K562 (cell line): ENCODE results near the gene STARD6. TPM values are rescaled to one million over a fixed set of nuclear protein-coding genes. Genes with fewer than 3 reads are reported as not detected.

Experiments
- ATAC-seq: fragments of 200-7000 bp; cut with Tn5 transposase; 3 replicates; pipeline ENCODE4 v1.9.1; 2020; ENCODE audit warnings: moderate library complexity
- BruUV-seq: library from RNA; stranded (reverse); fragments of 400-500 nt; replicated peaks from 2 replicates; lab custom pipeline; 2021; lab: Mats Ljungman, UMichigan
- CTCF ChIA-PET: fragments of 300-600 bp; formaldehyde crosslinking; extraction: SDS; loops from one replicate; lab custom pipeline; 2021; ENCODE audit warnings: low intra/inter-chr PET ratio; lab: Yijun Ruan, JAX
- POLR2A ChIA-PET: fragments of 300-600, 350-650 bp; sonication (Branson Sonifier 250); formaldehyde crosslinking; extraction: SDS; loops from one replicate; lab custom pipeline; 2021; ENCODE audit warnings: antibody characterized with exemption, inconsistent platforms; lab: Yijun Ruan, JAX
- DNase-seq, 4 experiments: peaks; one replicate each; pipeline versions ENCODE4 v3.0.0 to v3.0.0-alpha.2; 2011 to 2018; ENCODE audit warnings: low spot score in 3 of 4, mixed read lengths in 3 of 4; ENCODE audit errors: extremely low read depth in 1 of 4
- FAIRE-seq: peaks from 2 replicates; lab custom pipeline; 2011; peaks lifted over from hg19 to GRCh38; lab: Jason Lieb, UNC
- H2AFZ ChIP-seq: 2 replicates; pipeline ENCODE4 v1.6.0; 2011; ENCODE audit warnings: low read depth, low read length, control low read depth, inconsistent platforms
- H3K27ac ChIP-seq: fragments of 200-600 bp; 3 replicates; pipeline ENCODE4 v1.8.0; 2011; ENCODE audit warnings: low read depth, mild to moderate bottlenecking, control low read depth, inconsistent platforms, low read length, moderate library complexity, mixed read lengths; ENCODE audit errors: extremely low read depth
- H3K27me3 ChIP-seq, 2 experiments: fragments of 300-600 bp in 1 of 2; 2 replicates in 1 of 2; 3 replicates in 1 of 2; pipeline versions ENCODE4 v1.6.0 to v1.8.0; 2011; ENCODE audit warnings: inconsistent platforms in 2 of 2, low read length in 2 of 2, mild to moderate bottlenecking in 1 of 2, mixed read lengths in 1 of 2, moderate library complexity in 1 of 2; ENCODE audit not compliant: control insufficient read depth in 2 of 2, insufficient read depth in 2 of 2
- H3K36me3 ChIP-seq: fragments of 300-600 bp; 3 replicates; pipeline ENCODE4 v1.8.0; 2011; ENCODE audit warnings: mild to moderate bottlenecking, low read length, inconsistent platforms; ENCODE audit not compliant: control insufficient read depth, insufficient read depth
- H3K4me1 ChIP-seq, 2 experiments: fragments of 200-600 bp in 1 of 2; replicated peaks in 1 of 2; 2 replicates in 1 of 2; 3 replicates in 1 of 2; pipeline versions ENCODE4 v1.5.1 to v1.8.0; 2011; ENCODE audit warnings: inconsistent platforms in 2 of 2, low read length in 2 of 2, mild to moderate bottlenecking in 1 of 2, mixed read lengths in 1 of 2, moderate library complexity in 1 of 2; ENCODE audit not compliant: control insufficient read depth in 2 of 2, insufficient read depth in 2 of 2
- H3K4me2 ChIP-seq: 2 replicates; pipeline ENCODE4 v1.6.1; 2011; ENCODE audit warnings: low read length, control low read depth, inconsistent platforms, mixed read lengths; ENCODE audit not compliant: insufficient read depth
- H3K4me3 ChIP-seq: fragments of 200-600 bp; sonication (generic), shearing (Covaris generic); 2 replicates; pipeline ENCODE4 v1.5.1; 2016; ENCODE audit warnings: control low read depth, inconsistent platforms
- H3K79me2 ChIP-seq: fragments of 200-600 bp; 3 replicates; pipeline ENCODE4 v1.8.0; 2011; ENCODE audit warnings: low read length, inconsistent platforms; ENCODE audit not compliant: control insufficient read depth, insufficient read depth
- H3K9ac ChIP-seq, 2 experiments: 2 replicates each; pipeline versions ENCODE4 v1.6.0 to v1.6.1; 2011; ENCODE audit warnings: low read depth in 2 of 2, low read length in 2 of 2, control low read depth in 1 of 2, inconsistent platforms in 1 of 2, mild to moderate bottlenecking in 1 of 2, mixed read lengths in 1 of 2; ENCODE audit not compliant: insufficient read depth in 1 of 2
- H3K9me1 ChIP-seq: one replicate; pipeline ENCODE4 v1.6.0; 2011; ENCODE audit warnings: inconsistent platforms, mild to moderate bottlenecking, low read length, moderate library complexity; ENCODE audit not compliant: control insufficient read depth, insufficient read depth
- H3K9me3 ChIP-seq: replicated peaks from 2 replicates; pipeline ENCODE4 v1.5.1; 2011; ENCODE audit warnings: low read depth, low read length, inconsistent platforms; ENCODE audit not compliant: control insufficient read depth, insufficient read depth
- H4K20me1 ChIP-seq: replicated peaks from 2 replicates; pipeline ENCODE4 v1.6.1; 2011; ENCODE audit warnings: low read length, inconsistent platforms, mixed read lengths; ENCODE audit not compliant: control insufficient read depth, insufficient read depth
- ARNT ChIP-seq, 2 experiments: fragments of 450-650 bp; IDR thresholded peaks; 2 replicates each; pipeline ENCODE4 v1.6.1; 2016; ENCODE audit warnings: mild to moderate bottlenecking in 1 of 2
- ELF4 ChIP-seq: fragments of 450-650 bp; formaldehyde crosslinking; IDR thresholded peaks from 2 replicates; pipeline ENCODE4 v1.4.0; 2022; ENCODE audit warnings: missing genetic modification characterization
- KDM4B ChIP-seq, 2 experiments: fragments of 450-650 bp in 1 of 2; sonication (generic) in 1 of 2; IDR thresholded peaks; 2 replicates each; pipeline ENCODE4 v1.6.1; 2016 to 2017; ENCODE audit warnings: borderline replicate concordance in 2 of 2, antibody characterized with exemption in 1 of 2, low read depth in 1 of 2, mild to moderate bottlenecking in 1 of 2
- MTA1 ChIP-seq: fragments of 450-650 bp; IDR thresholded peaks from 2 replicates; pipeline ENCODE4 v1.6.1; 2017; ENCODE audit warnings: borderline replicate concordance
- NFIC ChIP-seq: fragments of 450-650 bp; IDR thresholded peaks from 2 replicates; pipeline ENCODE4 v1.6.1; 2017; ENCODE audit warnings: mild to moderate bottlenecking, inconsistent platforms
- NFRKB ChIP-seq: fragments of 450-650 bp; IDR thresholded peaks from 2 replicates; pipeline ENCODE4 v1.6.1; 2016; ENCODE audit warnings: low read depth
- PHTF2 ChIP-seq: fragments of 250-450 bp; sonication (Bioruptor Pico); IDR thresholded peaks from 2 replicates; pipeline ENCODE4 v1.5.0; 2021; ENCODE audit warnings: mild to moderate bottlenecking
- RBM17 ChIP-seq: fragments of 200-400 bp; formaldehyde crosslinking; IDR thresholded peaks from 2 replicates; pipeline ENCODE4 v1.6.1; 2017; ENCODE audit warnings: low read depth, mild to moderate bottlenecking, low read length, borderline replicate concordance
- SMAD4 ChIP-seq: fragments of 250-450 bp; sonication (Bioruptor Pico); conservative IDR thresholded peaks from 2 replicates; pipeline ENCODE4 v1.8.0; 2021; ENCODE audit warnings: inconsistent platforms, mild to moderate bottlenecking, moderate library complexity
- TAF1 ChIP-seq: IDR thresholded peaks from 2 replicates; pipeline ENCODE4 v1.6.1; 2011; ENCODE audit warnings: mild to moderate bottlenecking, low read length, moderate library complexity; ENCODE audit not compliant: insufficient read depth, control insufficient read depth, severe bottlenecking; ENCODE audit errors: extremely low read depth
- ZNF133 ChIP-seq: fragments of 250-450 bp; sonication (Bioruptor Pico); IDR thresholded peaks from 2 replicates; pipeline ENCODE4 v1.4.0; 2020; ENCODE audit warnings: mild to moderate bottlenecking
- ZNF431 ChIP-seq: sonication (generic); formaldehyde crosslinking; IDR thresholded peaks from 2 replicates; pipeline ENCODE4 v1.8.0; 2022; ENCODE audit warnings: mild to moderate bottlenecking, missing genetic modification reagents
- ZNF639 ChIP-seq, 2 experiments: fragments of 200-800 bp in 1 of 2; sonication (Bioruptor generic) in 1 of 2; sonication (generic) in 1 of 2; formaldehyde crosslinking in 1 of 2; IDR thresholded peaks in 1 of 2; conservative IDR thresholded peaks in 1 of 2; 2 replicates each; pipeline versions ENCODE4 v1.5.0 to v1.6.1; 2016 to 2020; ENCODE audit warnings: missing compliant biosample characterization in 1 of 2, missing genetic modification characterization in 1 of 2, missing genetic modification reagents in 1 of 2
- ZNF707 ChIP-seq: fragments of 250-450 bp; sonication (Bioruptor Pico); conservative IDR thresholded peaks from 2 replicates; pipeline ENCODE4 v1.8.0; 2022; ENCODE audit warnings: inconsistent platforms, mild to moderate bottlenecking, moderate library complexity
- WGBS: fragments of 100-300 bp; shearing (Covaris generic); methylation state at CpG from one replicate; pipeline ENCODE4 v1.1.6; 2016; ENCODE audit warnings: low coverage, mixed read lengths; ENCODE audit not compliant: insufficient coverage; ENCODE audit errors: missing lambda C conversion rate; 5-methylcytosine and 5-hydroxymethylcytosine counted together
- in situ Hi-C: fragments of 300-500 bp; cut with MboI; formaldehyde crosslinking; loops from 4 replicates; pipeline ENCODE4 v1.15.0; 2018; ENCODE audit warnings: inconsistent platforms, mixed read lengths
- intact Hi-C: fragments of 100-400 bp; cut with micrococcal nuclease; formaldehyde crosslinking; loops from 2 replicates; pipeline ENCODE4 v1.14.2; 2022
- polyA plus RNA-seq, 8 experiments: library from polyadenylated mRNA; depleted of rRNA in 4 of 8; stranded (reverse) in 5 of 8; unstranded in 3 of 8; fragments of >200 nt; fragmentation: Nextera tagmentation in 2 of 8; fragmentation: Illumina TruSeq in 1 of 8; extraction: Ambion mirVana in 2 of 8; extraction: Trizol in 1 of 8; gene quantifications; 2 replicates each; pipeline versions ENCODE4 v1.2.1 to v1.2.3, GENCODE V29; 2011 to 2014; ENCODE audit warnings: inconsistent platforms in 1 of 8, missing spikeins in 1 of 8
- total RNA-seq, 7 experiments: library from RNA; depleted of rRNA in 6 of 7; stranded (reverse); fragments of >200 nt in 6 of 7; fragmentation: Illumina TruSeq in 2 of 7; extraction: Trizol in 2 of 7; gene quantifications; 2 replicates each; pipeline versions ENCODE4 v1.2.1 to v1.2.3, GENCODE V29; 2011 to 2021; ENCODE audit warnings: low replicate concordance in 1 of 7

The STARD6 gene
- total and polyA plus RNA-seq, 9 of the 15 experiments (the other 6 are each of a cell fraction or from before 2014, with no cell fraction given): 0.11 to 0.15 TPM; not detected in 7

GRCh38 chr18:54327818-54328217, 29.8 kb downstream of the STARD6 start:
- ChIA-PET POLR2A (interaction anchor here (0.5 kb wide), 1 partner anchor 494 kb away, joined by 3 read pairs; no protein-coding TSS in a partner anchor), CTCF (interaction anchor here (0.5 kb wide), 1 partner anchor 105 kb away, joined by 3 read pairs; no protein-coding TSS in a partner anchor)
- no peaks in the 10 kb centered on the region for H3K9me3 ChIP-seq
- intact Hi-C loops: no loop called here
- 10% methylated on average over 4 of the region's 4 CpGs for WGBS
- H3K9me1 ChIP-seq: no peaks in the 10 kb centered on the region
- in situ Hi-C loops: no loop called here
- H3K27ac ChIP-seq: no peak overlapping the region
- no peak overlapping the region for H3K4me3 ChIP-seq
- FAIRE-seq (no peak), ATAC-seq (peak; percentile 42; the same call in 2 of the 3 replicates), DNase-seq (no peak)
- no peaks in the 10 kb centered on the region for H3K27me3 ChIP-seq
- BruUV-seq: no TSS peak
- no peaks in the 10 kb centered on the region for H3K79me2 ChIP-seq
- TF ChIP-seq SMAD4 (CRISPR knock-in tag) (no peak), RBM17 (no peak), ELF4 (CRISPR knock-in tag) (no peak)
- H3K4me1 ChIP-seq: no peaks in the 10 kb centered on the region
- no peaks in the 10 kb centered on the region for H3K36me3 ChIP-seq
- no peaks in the 10 kb centered on the region for H4K20me1 ChIP-seq
- no peak overlapping the region for H3K9ac ChIP-seq
- H2AFZ ChIP-seq: no peak overlapping the region
- no peak overlapping the region for H3K4me2 ChIP-seq

- no peak overlapping the region for H3K4me3 ChIP-seq
- H4K20me1 ChIP-seq: no peaks in the 10 kb centered on the region
- H3K27ac ChIP-seq: no peak overlapping the region
- 0% methylated on average over 2 of the region's 2 CpGs for WGBS
- H3K27me3 ChIP-seq: no peaks in the 10 kb centered on the region
- H3K36me3 ChIP-seq: no peaks in the 10 kb centered on the region
- intact Hi-C loops: no loop called here
- in situ Hi-C loops: no loop called here
- no peak for DNase-seq
- ATAC-seq: no peak
- H3K4me2 ChIP-seq: no peak overlapping the region
- no peaks in the 10 kb centered on the region for H3K9me1 ChIP-seq
- no peaks in the 10 kb centered on the region for H3K9me3 ChIP-seq
- BruUV-seq: no TSS peak
- FAIRE-seq: no peak
- no peak overlapping the region for H2AFZ ChIP-seq
- ChIA-PET CTCF (no interaction called here), POLR2A (no interaction called here)
- H3K4me1 ChIP-seq: no peaks in the 10 kb centered on the region
- no peaks in the 10 kb centered on the region for H3K79me2 ChIP-seq
- no peak overlapping the region for H3K9ac ChIP-seq
- no peak for TF ChIP-seq ZNF707 (CRISPR knock-in tag)
- TF ChIP-seq ZNF431 (CRISPR knock-in tag): no peak
- no peak for TF ChIP-seq KDM4B (IDR thresholded peaks at IDR 0.05; ENCODE audit: borderline replicate concordance in 2 of 2, low read depth in 1 of 2)
- TF ChIP-seq MTA1: no peak
- no peak for TF ChIP-seq NFRKB
- no peak for TF ChIP-seq PHTF2 (CRISPR knock-in tag)
- TF ChIP-seq ZNF639 (CRISPR knock-in tag; conservative IDR thresholded peaks at IDR 0.05 in 1 of 2, IDR thresholded peaks at IDR 0.05 in 1 of 2): no peak
- no peak for TF ChIP-seq ZNF133 (CRISPR knock-in tag)
- TF ChIP-seq TAF1: no peak
- TF ChIP-seq ARNT (IDR thresholded peaks at IDR 0.05): no peak
- TF ChIP-seq NFIC: no peak
Observed at GRCh38 chr18:54323970-54324369, 33.7 kb downstream of the STARD6 start.
